Astrocyte of the spinal cord (primary cell): Measurements from ENCODE around the gene STK17B.

Experiments used
- DNase-seq: peaks from one replicate; pipeline ENCODE4 v3.0.0; 2011; ENCODE audit warnings: low read depth, low spot score
- H3K4me3 ChIP-seq: 2 replicates; pipeline ENCODE4 v1.5.1; 2011; ENCODE audit warnings: low read depth, mild to moderate bottlenecking, low read length, moderate library complexity
- CTCF ChIP-seq: IDR thresholded peaks from 2 replicates; pipeline ENCODE4 v1.5.1; 2012; ENCODE audit warnings: low read depth, mild to moderate bottlenecking, low read length, inconsistent platforms
- in situ Hi-C: cut with HindIII; loops from 2 replicates; pipeline ENCODE4 v1.10.0; 2017; ENCODE audit warnings: low sequenced_read_pairs

STK17B gene

GRCh38 chr2:196205011-196205766 lies 33.8 kb upstream of the STK17B start:
- no peak overlapping the region for H3K4me3 ChIP-seq
- in situ Hi-C loops, result no loop called here
- no peak for TF ChIP-seq CTCF
- no peak for DNase-seq

- in situ Hi-C loops, result no loop called here
- TF ChIP-seq CTCF, result no peak
- H3K4me3 ChIP-seq, result no peak overlapping the region
- DNase-seq, result no peak
Measured at GRCh38 chr2:196201229-196202009, 30.0 kb upstream of the STK17B start.

GRCh38 chr2:196200557-196200956 lies 29.2 kb upstream of the STK17B start:
- in situ Hi-C loops, result no loop called here
- TF ChIP-seq CTCF, result no peak
- DNase-seq, result no peak
- no peak overlapping the region for H3K4me3 ChIP-seq

- in situ Hi-C loops, result no loop called here
- no peak overlapping the region for H3K4me3 ChIP-seq
- DNase-seq, result no peak
- TF ChIP-seq CTCF, result no peak
Measured at GRCh38 chr2:196195758-196196157, 24.4 kb upstream of the STK17B start.

- in situ Hi-C loops, result no loop called here
- H3K4me3 ChIP-seq, result no peak overlapping the region
- DNase-seq, result no peak
- no peak for TF ChIP-seq CTCF
Measured at GRCh38 chr2:196195302-196195701, 23.9 kb upstream of the STK17B start.

GRCh38 chr2:196191541-196191940 lies 20.2 kb upstream of the STK17B start:
- no peak for DNase-seq
- TF ChIP-seq CTCF, result no peak
- H3K4me3 ChIP-seq, result no peak overlapping the region
- in situ Hi-C loops, result no loop called here
